ENCODE measurements around the gene FKBP2. TPM values are rescaled to one million over a fixed set of nuclear protein-coding genes. Genes with fewer than 3 reads are reported as not detected.

The FKBP2 gene
- polyA plus RNA-seq, 1 experiment, result 29.9 TPM

- Histone ChIP-seq H3K27ac (ENCODE audit: low read depth, low read length) (no peak overlapping the region), H3K4me3 (ENCODE audit: low read depth, low read length) (no peak overlapping the region), H3K27me3 (ENCODE audit: control insufficient read depth, insufficient read depth, low read length) (no peaks in the 10 kb centered on the region), H3K9me3 (ENCODE audit: control insufficient read depth, insufficient read depth, low read length) (no peaks in the 10 kb centered on the region)
- DNase-seq (ENCODE audit: low read depth, low spot score), result no peak
- TF ChIP-seq CTCF (IDR thresholded peaks at IDR 0.05; ENCODE audit: low read depth, low read length), result no peak
- POLR2A ChIA-PET, result no interaction called here
- CTCF ChIA-PET, result interaction anchor here (1.8 kb wide), 1 partner anchor 26 kb away, joined by 13 read pairs; no protein-coding TSS in a partner anchor
Observed at GRCh38 chr11:64278576-64279190, 37.8 kb downstream of the FKBP2 start.

- ChIA-PET POLR2A (interaction anchor here (0.6 kb wide), 2 partner anchors 12 to 112 kb away, joined by 6 to 10 read pairs; no protein-coding TSS in a partner anchor), CTCF (interaction anchor here (0.6 to 12.0 kb wide), 3 partner anchors 20 to 600 kb away, joined by 3 to 124 read pairs (median 11); partner anchors contain the start of gene CATSPERZ)
- H3K4me3 ChIP-seq (ENCODE audit: low read depth, low read length), result no peak overlapping the region
- no peaks in the 10 kb centered on the region for H3K9me3 ChIP-seq (ENCODE audit: control insufficient read depth, insufficient read depth, low read length)
- no peak for TF ChIP-seq CTCF (IDR thresholded peaks at IDR 0.05; ENCODE audit: low read depth, low read length)
- no peaks in the 10 kb centered on the region for H3K27me3 ChIP-seq (ENCODE audit: control insufficient read depth, insufficient read depth, low read length)
- no peak for DNase-seq (ENCODE audit: low read depth, low spot score)
- H3K27ac ChIP-seq (ENCODE audit: low read depth, low read length), result no peak overlapping the region
Observed at GRCh38 chr11:64281957-64282770, 41.3 kb downstream of the FKBP2 start.

DNA sequence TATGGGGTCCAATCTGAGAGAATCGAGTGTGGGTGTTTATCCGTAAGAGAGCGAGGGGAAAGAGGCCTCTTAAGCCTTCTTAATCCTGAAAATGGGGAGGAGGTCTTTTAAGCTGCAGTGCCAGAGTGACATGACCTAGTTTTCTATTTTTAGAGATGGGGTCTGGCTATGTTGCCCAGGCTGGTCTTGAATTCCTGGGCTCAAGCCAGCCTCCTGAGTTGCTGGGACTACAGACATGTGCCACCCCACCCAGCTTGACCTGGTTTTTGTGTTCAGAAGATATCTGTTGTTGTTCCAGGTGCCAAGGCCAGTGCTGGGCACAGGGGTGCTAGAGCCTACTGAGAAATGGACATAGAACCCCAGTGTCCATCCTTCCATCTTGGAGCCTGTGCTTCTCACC lies 42.2 kb downstream of the FKBP2 start:
- POLR2A ChIA-PET, result interaction anchor here (0.9 to 3.7 kb wide), 2 partner anchors 12 to 42 kb away, joined by 3 to 28 read pairs; partner anchors contain the start of gene FKBP2
- no peak for TF ChIP-seq CTCF (IDR thresholded peaks at IDR 0.05; ENCODE audit: low read depth, low read length)
- CTCF ChIA-PET, result interaction anchor here (3.5 to 12.0 kb wide), 2 partner anchors 20 to 72 kb away, joined by 11 to 124 read pairs; partner anchors contain the start of gene CATSPERZ
- Histone ChIP-seq H3K27ac (ENCODE audit: low read depth, low read length) (no peak overlapping the region), H3K9me3 (ENCODE audit: control insufficient read depth, insufficient read depth, low read length) (no peaks in the 10 kb centered on the region), H3K4me3 (ENCODE audit: low read depth, low read length) (no peak overlapping the region), H3K27me3 (ENCODE audit: control insufficient read depth, insufficient read depth, low read length) (no peaks in the 10 kb centered on the region)
- no peak for DNase-seq (ENCODE audit: low read depth, low spot score)

DNA sequence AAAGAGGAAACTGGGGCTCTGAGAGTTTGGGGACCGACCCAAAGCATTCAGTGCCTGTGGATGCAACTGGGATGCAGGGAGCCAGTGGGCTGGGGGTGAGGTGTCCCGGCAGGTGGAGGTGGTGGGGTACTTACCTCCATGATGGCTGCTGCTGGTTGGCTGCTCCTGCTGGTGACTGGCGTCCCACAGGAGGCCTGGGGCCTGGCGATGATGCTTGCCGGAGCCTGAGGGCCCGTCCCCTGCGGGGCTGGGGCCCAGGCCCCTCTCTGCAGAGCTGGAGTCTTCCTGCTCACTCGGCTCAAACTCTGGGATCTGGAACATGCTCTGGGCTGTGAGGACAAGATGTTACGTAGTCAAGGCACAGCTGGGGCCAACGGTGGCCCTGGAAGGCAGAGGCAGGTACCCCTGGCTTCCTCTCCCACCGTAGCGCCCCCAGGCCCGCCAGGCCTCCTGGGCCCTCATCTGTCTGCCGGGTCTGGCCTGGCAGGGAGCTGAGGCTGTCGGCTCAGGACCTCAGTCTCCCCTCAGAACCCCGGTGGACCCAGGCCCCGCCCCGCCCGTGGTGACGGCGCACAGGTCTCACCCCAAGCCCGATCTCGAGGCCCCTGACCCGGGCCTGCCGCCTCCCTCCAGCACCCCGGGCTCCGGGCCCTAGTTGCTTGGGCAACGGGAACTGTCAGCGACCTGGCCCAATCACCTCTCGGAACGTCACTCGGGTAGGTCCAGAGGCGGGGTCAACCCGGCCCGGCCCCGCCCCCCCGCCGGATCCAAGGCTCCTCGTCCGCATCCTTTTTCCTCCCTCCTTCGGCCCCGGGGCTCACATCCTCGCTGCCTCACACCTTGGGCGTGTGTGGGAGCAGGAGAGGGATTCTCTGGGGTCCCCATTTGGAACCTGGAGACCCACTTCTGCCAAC lies 43.4 kb downstream of the FKBP2 start, which contains the start of gene BAD:
BAD (minus strand) TSS at position 618 of the 914 bp plus-strand sequence; CDS start at position 321, 297 bp downstream.
- Histone ChIP-seq H3K9me3 (ENCODE audit: control insufficient read depth, insufficient read depth, low read length) (no peaks in the 10 kb centered on the region), H3K27me3 (ENCODE audit: control insufficient read depth, insufficient read depth, low read length) (no peaks in the 10 kb centered on the region), H3K27ac (ENCODE audit: low read depth, low read length) (peak within 1 kb of the TSS; percentile 88), H3K4me3 (ENCODE audit: low read depth, low read length) (peak within 1 kb of the TSS; percentile 73)
- no peak for TF ChIP-seq CTCF (IDR thresholded peaks at IDR 0.05; ENCODE audit: low read depth, low read length)
- CTCF ChIA-PET, result interaction anchor here (0.6 to 12.0 kb wide), 6 partner anchors 15 to 79 kb away, joined by 3 to 124 read pairs (median 4); partner anchors contain the start of gene CATSPERZ
- DNase-seq (ENCODE audit: low read depth, low spot score), result peak; percentile 68
- POLR2A ChIA-PET, result interaction anchor here (0.6 to 3.7 kb wide), 4 partner anchors 14 to 88 kb away, joined by 3 to 28 read pairs (median 6); partner anchors contain the start of gene FKBP2

Data from AG04450 (cell line).